ENCODE measurements around the gene CASP9.

CASP9 gene

DNA sequence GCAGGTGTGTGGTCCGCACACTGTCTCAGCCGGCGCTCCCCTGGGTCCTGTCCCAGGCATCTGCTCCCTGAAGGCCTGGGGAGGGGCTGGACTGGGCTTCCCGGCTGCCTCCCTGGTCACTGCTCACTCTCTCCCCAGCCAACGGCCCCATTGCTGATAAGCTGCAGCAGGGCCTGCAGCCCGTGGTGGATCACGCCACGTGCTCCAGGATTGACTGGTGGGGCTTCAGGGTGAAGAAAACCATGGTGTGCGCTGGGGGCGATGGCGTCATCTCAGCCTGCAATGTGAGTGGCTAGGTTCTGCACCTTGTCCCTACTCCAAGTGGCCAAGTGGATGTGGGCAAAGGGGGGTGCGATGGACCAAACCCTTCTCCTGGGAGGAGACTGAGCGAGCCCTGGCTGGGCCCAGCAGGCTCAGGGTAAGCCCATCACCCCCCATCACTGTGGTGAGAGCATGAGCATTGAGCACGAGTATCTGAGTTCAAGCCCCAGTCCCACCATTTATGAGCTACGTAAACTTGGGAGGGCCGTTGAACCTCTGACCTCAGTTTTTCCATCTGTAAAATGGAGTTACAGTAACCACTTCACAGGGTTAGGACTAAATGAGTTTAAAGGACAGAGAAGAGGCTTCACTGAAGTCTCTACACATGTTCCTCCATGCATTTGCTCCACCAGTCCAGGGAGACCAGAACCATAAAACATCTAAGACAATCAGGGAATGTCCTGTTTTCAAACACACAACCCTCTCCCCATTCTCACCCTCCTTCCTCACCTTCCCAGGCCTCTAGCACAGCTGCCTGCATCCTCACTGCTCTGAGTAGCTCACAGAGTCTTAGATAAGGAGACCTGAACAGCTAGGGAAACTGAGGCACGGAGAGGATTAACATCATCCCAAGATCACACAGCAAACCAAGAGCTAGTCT is 79.3 kb downstream of the CASP9 start:
- DNase-seq, result no peak

DNA sequence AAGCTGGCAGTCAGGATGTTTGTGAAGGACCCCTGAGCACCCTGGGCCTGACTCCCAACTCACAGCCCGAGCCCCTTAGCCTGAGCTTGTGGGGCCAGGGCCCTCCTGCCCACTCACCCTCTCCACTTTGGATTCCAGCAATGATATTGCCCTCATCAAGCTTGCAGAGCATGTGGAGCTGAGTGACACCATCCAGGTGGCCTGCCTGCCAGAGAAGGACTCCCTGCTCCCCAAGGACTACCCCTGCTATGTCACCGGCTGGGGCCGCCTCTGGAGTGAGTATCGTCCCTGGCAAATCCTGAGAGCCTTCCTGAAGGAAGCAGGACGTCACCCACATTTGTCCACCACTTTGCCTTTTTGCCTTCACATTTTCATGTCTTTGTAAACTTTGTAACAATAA is 80.7 kb downstream of the CASP9 start:
- DNase-seq, result no peak

DNA sequence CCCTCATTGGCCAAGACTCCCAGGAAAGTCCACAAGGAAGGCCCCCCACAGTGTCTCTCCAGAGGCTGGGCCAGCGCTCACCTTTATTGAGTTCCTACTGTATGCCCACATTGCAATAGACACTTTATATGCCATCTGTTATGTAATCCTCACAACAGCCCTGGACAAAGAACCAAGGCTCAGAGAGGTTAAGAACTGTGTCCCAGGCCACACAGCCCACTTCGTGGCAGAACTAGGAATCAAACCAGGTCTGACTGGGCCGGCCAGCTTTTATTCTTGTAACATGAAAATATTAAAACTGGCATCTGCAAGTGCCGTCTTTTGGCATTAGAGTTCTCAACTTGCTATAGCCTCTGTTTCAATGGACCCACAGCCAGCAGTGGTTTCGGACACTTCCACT is 81.3 kb downstream of the CASP9 start:
- DNase-seq, result no peak

DNA sequence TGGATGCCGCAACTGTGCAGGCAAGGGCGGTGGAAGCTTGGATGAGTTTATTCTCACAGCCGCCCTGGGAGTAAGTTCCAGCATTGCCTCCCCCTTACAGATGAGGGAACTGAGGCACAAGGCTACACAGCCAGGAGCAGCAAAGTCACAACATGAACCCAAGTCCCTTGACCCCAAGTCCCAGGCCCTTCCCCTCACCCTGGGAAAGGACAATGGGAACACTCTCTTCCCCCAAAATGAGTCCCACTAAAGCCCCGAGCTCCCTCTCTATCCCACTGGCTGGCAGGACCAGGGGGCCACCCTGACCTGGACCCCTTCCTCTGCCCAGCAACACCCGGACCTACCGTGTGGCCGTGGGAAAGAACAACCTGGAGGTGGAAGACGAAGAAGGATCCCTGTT is 81.9 kb downstream of the CASP9 start:
- DNase-seq, result no peak

Measured in stimulated activated CD4-positive, alpha-beta T cell treated with anti-CD3 and anti-CD28 coated beads, Interleukin-1b, Interleukin-23, amount 100 ng/mL, for 48 hours (primary cell).